Suprapubic skin (tissue), 4 donors: Measurements from ENCODE around the gene DHX35.

Experiments
- POLR2A ChIP-seq, 2 donors: fragments of 450-650 bp; IDR thresholded peaks; one replicate each; pipeline ENCODE4 v1.6.1; 2017; ENCODE audit warnings: antibody characterized with exemption in 2 of 2, mild to moderate bottlenecking in 2 of 2, moderate library complexity in 2 of 2
- POLR2AphosphoS5 ChIP-seq, 3 donors: sonication (generic); formaldehyde crosslinking; IDR thresholded peaks; one replicate each; pipeline ENCODE4 v1.6.1; 2017; ENCODE audit warnings: antibody characterized with exemption in 3 of 3
- TF ChIP-seq, protein P1 (sequence below), 2 donors: fragments of 200-600 bp in 1 of 2; fragments of 450-650 bp in 1 of 2; sonication (generic) in 1 of 2; IDR thresholded peaks; one replicate each; pipeline ENCODE4 v1.5.1; 2016 to 2019; ENCODE audit warnings: antibody characterized with exemption in 2 of 2, mild to moderate bottlenecking in 1 of 2, moderate library complexity in 1 of 2

DNA sequence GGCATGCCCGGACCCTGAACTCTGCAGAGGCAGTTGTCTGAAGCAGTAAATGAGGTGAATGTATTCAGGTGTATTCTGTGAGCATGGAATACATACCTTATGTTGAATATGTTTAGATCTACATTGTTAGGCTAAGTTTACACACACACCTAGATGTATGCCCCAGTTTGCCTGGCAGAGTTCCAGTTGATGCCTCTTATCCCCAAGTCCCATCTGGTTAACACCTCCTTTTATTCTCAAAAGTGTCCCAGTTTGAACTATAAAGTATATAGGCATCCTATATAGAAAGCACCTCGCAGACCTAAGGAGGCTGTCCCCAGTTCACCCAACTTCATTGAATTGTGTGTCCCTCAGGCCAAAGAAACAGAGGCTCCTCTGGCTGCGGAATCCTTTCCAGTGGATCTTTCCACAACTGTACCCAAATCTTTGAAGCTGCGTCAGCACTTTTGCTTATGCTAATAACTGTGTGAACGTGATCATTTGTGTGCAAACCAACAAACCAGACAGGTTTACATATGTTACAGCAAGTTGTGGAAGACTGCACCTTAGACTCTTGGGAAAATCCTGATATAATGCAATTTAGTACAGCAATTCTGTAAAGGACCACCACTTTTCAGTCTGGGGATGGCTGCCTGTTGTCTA lies 4.8 kb upstream of the DHX35 start:
- TF ChIP-seq, protein P1, sequence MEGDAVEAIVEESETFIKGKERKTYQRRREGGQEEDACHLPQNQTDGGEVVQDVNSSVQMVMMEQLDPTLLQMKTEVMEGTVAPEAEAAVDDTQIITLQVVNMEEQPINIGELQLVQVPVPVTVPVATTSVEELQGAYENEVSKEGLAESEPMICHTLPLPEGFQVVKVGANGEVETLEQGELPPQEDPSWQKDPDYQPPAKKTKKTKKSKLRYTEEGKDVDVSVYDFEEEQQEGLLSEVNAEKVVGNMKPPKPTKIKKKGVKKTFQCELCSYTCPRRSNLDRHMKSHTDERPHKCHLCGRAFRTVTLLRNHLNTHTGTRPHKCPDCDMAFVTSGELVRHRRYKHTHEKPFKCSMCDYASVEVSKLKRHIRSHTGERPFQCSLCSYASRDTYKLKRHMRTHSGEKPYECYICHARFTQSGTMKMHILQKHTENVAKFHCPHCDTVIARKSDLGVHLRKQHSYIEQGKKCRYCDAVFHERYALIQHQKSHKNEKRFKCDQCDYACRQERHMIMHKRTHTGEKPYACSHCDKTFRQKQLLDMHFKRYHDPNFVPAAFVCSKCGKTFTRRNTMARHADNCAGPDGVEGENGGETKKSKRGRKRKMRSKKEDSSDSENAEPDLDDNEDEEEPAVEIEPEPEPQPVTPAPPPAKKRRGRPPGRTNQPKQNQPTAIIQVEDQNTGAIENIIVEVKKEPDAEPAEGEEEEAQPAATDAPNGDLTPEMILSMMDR (IDR thresholded peaks at IDR 0.05): no peak
- TF ChIP-seq POLR2AphosphoS5 (IDR thresholded peaks at IDR 0.05) (no peak), POLR2A (IDR thresholded peaks at IDR 0.05) (no peak)
